ENCODE results near the gene NDST4.

- TF ChIP-seq CTCF (IDR thresholded peaks at IDR 0.05; ENCODE audit: low read depth, low read length) = no peak
- TF ChIP-seq EZH2phosphoT487 (IDR thresholded peaks at IDR 0.05; ENCODE audit: low read depth) = no peak
These were observed 202.3 kb downstream of the NDST4 start for GRCh38 chr4:114911111-114911510.
